HAP-1 (cell line): ENCODE data around the gene NF2.

Source experiments
- DNase-seq, 2 experiments: peaks; one replicate each; pipeline ENCODE4 v3.0.0-alpha.2; 2016 to 2020; ENCODE audit warnings: low spot score in 2 of 2
- H3K27me3 ChIP-seq: fragments of 250-450 bp; sonication (Bioruptor Pico); 2 replicates; pipeline ENCODE4 v1.5.1; 2020; ENCODE audit warnings: low read depth, mild to moderate bottlenecking, moderate library complexity
- H3K36me3 ChIP-seq: fragments of 250-450 bp; sonication (Bioruptor Pico); replicated peaks from 2 replicates; pipeline ENCODE4 v1.5.1; 2020; ENCODE audit warnings: mild to moderate bottlenecking
- H3K4me1 ChIP-seq: fragments of 250-450 bp; sonication (Bioruptor Pico); 2 replicates; pipeline ENCODE4 v1.5.1; 2020; ENCODE audit warnings: mild to moderate bottlenecking
- H3K4me3 ChIP-seq: fragments of 250-450 bp; sonication (Bioruptor Pico); 2 replicates; pipeline ENCODE4 v1.5.1; 2020; ENCODE audit warnings: mild to moderate bottlenecking, moderate library complexity
- H3K9me3 ChIP-seq: fragments of 250-450 bp; sonication (Bioruptor Pico); 2 replicates; pipeline ENCODE4 v1.5.1; 2020; ENCODE audit warnings: mild to moderate bottlenecking, moderate library complexity
- in situ Hi-C: fragments of 300-500 bp; cut with MboI; formaldehyde crosslinking; loops from 3 replicates; pipeline ENCODE4 v1.14.3; 2020; ENCODE audit warnings: low sequenced_read_pairs, inconsistent platforms, mixed read lengths

The NF2 gene

DNA sequence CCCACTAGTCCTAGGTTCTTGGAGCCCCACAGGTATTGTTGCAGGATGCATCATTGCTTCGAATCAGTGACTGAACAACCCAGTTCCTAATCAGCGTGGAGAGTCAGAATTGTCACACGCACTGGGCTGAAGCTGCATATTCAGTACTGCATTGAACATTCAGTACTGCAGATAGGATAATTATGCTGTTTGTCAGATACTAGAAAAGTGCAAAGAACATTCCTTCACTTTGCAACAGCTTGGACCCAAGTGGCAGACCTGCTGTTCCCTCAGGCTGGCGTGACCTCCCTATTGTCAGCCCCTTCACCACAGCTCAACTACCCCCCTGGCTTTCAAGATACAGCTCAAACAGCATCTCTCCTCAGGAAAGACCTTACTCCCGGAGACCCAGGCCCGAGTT is 27.6 kb downstream of the NF2 start:
- in situ Hi-C loops: loop anchor here (10.0 kb wide), 1 partner anchor 454 kb away; the partner anchor contains the start of gene HORMAD2
- peaks cover 11% of the 10 kb centered on the region for H3K4me1 ChIP-seq

GRCh38 chr22:29631725-29632124 is 28.3 kb downstream of the NF2 start:
- in situ Hi-C loops: loop anchor here (10.0 kb wide), 1 partner anchor 453 kb away; the partner anchor contains the start of gene HORMAD2
- no peak for DNase-seq
- Histone ChIP-seq H3K27me3 (no peaks in the 10 kb centered on the region), H3K4me3 (no peak overlapping the region), H3K4me1 (peaks cover 8% of the 10 kb centered on the region), H3K9me3 (no peaks in the 10 kb centered on the region), H3K36me3 (no peaks in the 10 kb centered on the region)

More for the DNA sequence above, 27.6 kb downstream of the NF2 start:
- H3K9me3 ChIP-seq: no peaks in the 10 kb centered on the region
- H3K36me3 ChIP-seq: no peaks in the 10 kb centered on the region
- DNase-seq: no peak
- no peaks in the 10 kb centered on the region for H3K27me3 ChIP-seq
- H3K4me3 ChIP-seq: no peak overlapping the region

GRCh38 chr22:29632672-29633071 is 29.2 kb downstream of the NF2 start:
- H3K36me3 ChIP-seq: no peaks in the 10 kb centered on the region
- peaks cover 8% of the 10 kb centered on the region for H3K4me1 ChIP-seq
- H3K27me3 ChIP-seq: no peaks in the 10 kb centered on the region
- in situ Hi-C loops: loop anchor here (10.0 kb wide), 1 partner anchor 452 kb away; the partner anchor contains the start of gene HORMAD2
- H3K9me3 ChIP-seq: no peaks in the 10 kb centered on the region
- no peak overlapping the region for H3K4me3 ChIP-seq
- DNase-seq: no peak

- Histone ChIP-seq H3K4me3 (no peak overlapping the region), H3K36me3 (peaks cover 3% of the 10 kb centered on the region; the same call in 1 of the 2 replicates), H3K27me3 (no peaks in the 10 kb centered on the region), H3K4me1 (peaks cover 8% of the 10 kb centered on the region), H3K9me3 (no peaks in the 10 kb centered on the region)
- no peak for DNase-seq
- in situ Hi-C loops: loop anchor here (10.0 kb wide), 1 partner anchor 451 kb away; the partner anchor contains the start of gene HORMAD2
Observed at GRCh38 chr22:29633514-29634312, 30.3 kb downstream of the NF2 start.

DNA sequence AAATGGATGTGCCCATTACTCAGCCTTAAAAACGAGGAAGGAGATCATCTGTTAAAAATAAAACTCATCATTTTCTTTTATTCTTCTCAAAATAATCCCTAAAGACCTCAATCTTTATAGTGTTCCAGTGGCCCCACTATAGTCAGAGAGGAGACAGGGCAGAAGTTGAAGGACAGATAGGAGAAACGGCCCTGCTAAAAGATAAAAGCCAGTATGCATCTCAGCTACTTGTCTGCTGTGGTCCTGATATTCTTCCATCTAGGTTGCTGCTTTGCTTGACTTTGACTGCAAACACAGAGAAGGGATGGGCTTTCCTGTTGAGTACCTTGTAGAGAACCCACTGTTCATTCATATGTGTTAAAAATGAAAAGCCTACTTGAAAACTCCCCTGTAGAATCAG is 31.4 kb downstream of the NF2 start:
- H3K27me3 ChIP-seq: no peaks in the 10 kb centered on the region
- no peak for DNase-seq
- in situ Hi-C loops: loop anchor here (10.0 kb wide), 1 partner anchor 450 kb away; the partner anchor contains the start of gene HORMAD2
- H3K9me3 ChIP-seq: no peaks in the 10 kb centered on the region
- H3K4me1 ChIP-seq: peaks cover 2% of the 10 kb centered on the region; the same call in 1 of the 2 replicates
- peaks cover 9% of the 10 kb centered on the region for H3K36me3 ChIP-seq
- H3K4me3 ChIP-seq: no peak overlapping the region

DNA sequence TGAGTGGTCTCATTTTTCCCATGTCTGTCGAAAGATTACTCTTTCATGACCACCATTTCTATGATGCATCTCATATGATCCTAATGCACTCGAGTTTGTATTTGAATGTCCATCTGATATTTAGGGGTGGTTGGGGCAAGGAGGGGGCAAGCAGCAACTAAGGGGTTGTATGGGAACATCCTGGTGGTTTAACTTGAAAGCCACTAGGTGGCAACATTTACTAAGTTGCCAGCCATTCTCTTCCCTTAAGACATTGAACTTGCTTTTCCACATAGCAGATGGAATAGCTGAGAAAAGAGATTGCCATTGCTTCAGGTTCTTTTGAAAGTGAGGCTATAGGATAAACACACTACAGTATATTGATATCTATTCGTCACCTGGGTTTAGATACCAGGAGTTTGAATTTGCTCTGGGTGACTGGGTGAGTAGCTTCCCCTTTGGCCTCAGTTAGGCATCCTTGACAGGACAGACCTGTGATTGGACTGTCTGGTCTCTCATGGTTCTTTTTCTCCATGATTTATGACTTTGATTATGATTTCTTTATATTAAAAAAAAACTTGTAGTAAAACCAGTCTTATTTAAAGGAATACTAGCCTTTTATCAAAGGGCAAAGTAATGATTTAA is 32.4 kb downstream of the NF2 start:
- in situ Hi-C loops: loop anchor here (10.0 kb wide), 1 partner anchor 449 kb away; the partner anchor contains the start of gene HORMAD2

GRCh38 chr22:29636751-29637150 is 33.3 kb downstream of the NF2 start:
- no peaks in the 10 kb centered on the region for H3K27me3 ChIP-seq
- in situ Hi-C loops: loop anchor here (10.0 kb wide), 1 partner anchor 448 kb away; the partner anchor contains the start of gene HORMAD2
- peaks cover 14% of the 10 kb centered on the region for H3K36me3 ChIP-seq
- no peak for DNase-seq
- no peaks in the 10 kb centered on the region for H3K9me3 ChIP-seq
- peaks cover 2% of the 10 kb centered on the region; the same call in 1 of the 2 replicates for H3K4me1 ChIP-seq
- no peak overlapping the region for H3K4me3 ChIP-seq

More for the DNA sequence above, 32.4 kb downstream of the NF2 start:
- Histone ChIP-seq H3K4me1 (peaks cover 2% of the 10 kb centered on the region; the same call in 1 of the 2 replicates), H3K9me3 (no peaks in the 10 kb centered on the region), H3K36me3 (peaks cover 9% of the 10 kb centered on the region), H3K4me3 (no peak overlapping the region), H3K27me3 (no peaks in the 10 kb centered on the region)
- peak in 1 of 2 experiments; percentile 73 for DNase-seq

DNA sequence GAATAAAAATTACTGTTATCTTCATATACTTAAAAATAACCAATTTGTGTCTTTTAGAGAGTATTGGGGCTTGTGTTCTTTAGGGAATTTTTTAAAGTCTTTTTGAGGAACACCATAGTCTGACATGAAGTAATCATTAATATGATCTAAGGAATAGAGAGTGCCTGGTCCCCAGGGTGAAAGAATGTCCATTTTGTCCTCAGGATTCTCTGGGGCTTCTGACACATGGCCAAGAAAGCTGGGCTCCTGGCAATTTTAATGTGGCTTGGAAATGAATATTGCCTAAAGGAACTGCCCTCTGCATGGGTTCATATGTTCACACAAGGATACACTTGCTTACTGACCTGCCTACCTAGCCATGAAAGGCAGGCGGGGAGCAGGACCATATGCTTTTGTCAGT is 33.7 kb downstream of the NF2 start:
- in situ Hi-C loops: loop anchor here (10.0 kb wide), 1 partner anchor 448 kb away; the partner anchor contains the start of gene HORMAD2
- no peaks in the 10 kb centered on the region for H3K9me3 ChIP-seq
- H3K4me1 ChIP-seq: peaks cover 2% of the 10 kb centered on the region; the same call in 1 of the 2 replicates
- peaks cover 14% of the 10 kb centered on the region for H3K36me3 ChIP-seq
- H3K4me3 ChIP-seq: no peak overlapping the region
- no peak for DNase-seq
- H3K27me3 ChIP-seq: no peaks in the 10 kb centered on the region

GRCh38 chr22:29638678-29639077 is 35.2 kb downstream of the NF2 start:
- Histone ChIP-seq H3K9me3 (no peaks in the 10 kb centered on the region), H3K4me3 (no peak overlapping the region), H3K27me3 (no peaks in the 10 kb centered on the region), H3K4me1 (no peaks in the 10 kb centered on the region; the same call in 1 of the 2 replicates), H3K36me3 (peaks cover 20% of the 10 kb centered on the region)
- in situ Hi-C loops: loop anchor here (10.0 kb wide), 1 partner anchor 446 kb away; the partner anchor contains the start of gene HORMAD2
- DNase-seq: no peak

DNA sequence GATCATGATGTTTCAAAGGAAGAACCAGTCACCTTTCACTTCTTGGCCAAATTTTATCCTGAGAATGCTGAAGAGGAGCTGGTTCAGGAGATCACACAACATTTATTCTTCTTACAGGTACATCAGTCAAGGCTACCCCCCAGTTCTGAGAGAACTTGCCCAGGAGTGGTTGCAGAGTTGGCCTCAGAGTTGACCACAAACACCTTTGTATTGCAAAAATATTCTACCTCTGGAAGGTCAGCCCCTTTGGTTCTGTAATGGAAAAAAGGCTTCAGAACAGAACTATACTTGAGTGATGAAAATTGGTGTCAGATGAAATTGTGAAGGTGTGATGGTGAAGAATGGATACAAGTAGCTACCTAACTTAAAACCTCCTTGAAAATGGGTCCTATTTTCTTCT is 35.7 kb downstream of the NF2 start:
- peaks cover 20% of the 10 kb centered on the region for H3K36me3 ChIP-seq
- H3K4me3 ChIP-seq: no peak overlapping the region
- in situ Hi-C loops: loop anchor here (10.0 kb wide), 1 partner anchor 446 kb away; the partner anchor contains the start of gene HORMAD2
- no peaks in the 10 kb centered on the region for H3K4me1 ChIP-seq
- no peak for DNase-seq
- no peaks in the 10 kb centered on the region for H3K9me3 ChIP-seq
- H3K27me3 ChIP-seq: no peaks in the 10 kb centered on the region

DNA sequence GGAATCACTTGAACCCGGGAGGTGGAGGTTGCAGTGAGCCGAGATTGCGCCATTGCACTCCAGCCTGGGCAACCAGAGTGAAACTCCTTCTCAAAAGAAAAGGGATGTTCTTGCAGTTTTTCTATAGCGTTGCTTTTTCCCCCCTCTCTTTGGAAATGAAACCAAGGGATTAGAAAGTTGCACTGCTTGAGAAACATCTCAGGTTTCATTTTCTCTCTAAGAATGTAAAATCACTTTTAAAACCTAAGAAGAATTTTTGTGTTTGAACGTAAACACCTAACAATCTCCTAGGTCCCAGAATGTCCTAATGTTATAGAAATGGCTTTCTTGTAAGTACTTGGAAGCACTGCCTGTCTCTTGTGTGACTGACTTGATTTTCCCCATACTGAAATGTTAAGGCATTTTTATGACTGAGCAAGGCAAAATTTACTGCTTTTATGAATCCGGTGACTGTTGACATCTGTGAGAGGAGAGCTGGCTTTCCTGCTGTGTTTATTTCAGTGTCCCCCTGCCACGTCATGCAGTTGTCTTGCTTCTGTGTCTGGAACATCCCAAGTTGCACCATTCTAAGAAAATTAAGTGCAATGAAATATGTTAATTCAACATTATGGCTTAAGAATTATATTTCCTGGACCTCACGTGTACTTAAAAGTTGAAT is 37.7 kb downstream of the NF2 start:
- no peaks in the 10 kb centered on the region for H3K27me3 ChIP-seq
- peaks cover 30% of the 10 kb centered on the region for H3K36me3 ChIP-seq
- no peaks in the 10 kb centered on the region for H3K9me3 ChIP-seq
- DNase-seq: no peak
- H3K4me3 ChIP-seq: no peak overlapping the region
- in situ Hi-C loops: no loop called here
- H3K4me1 ChIP-seq: no peaks in the 10 kb centered on the region

- H3K9me3 ChIP-seq: no peaks in the 10 kb centered on the region
- peaks cover 30% of the 10 kb centered on the region for H3K36me3 ChIP-seq
- H3K4me1 ChIP-seq: no peaks in the 10 kb centered on the region
- H3K27me3 ChIP-seq: no peaks in the 10 kb centered on the region
- no peak overlapping the region for H3K4me3 ChIP-seq
- in situ Hi-C loops: no loop called here
- no peak for DNase-seq
Observed at GRCh38 chr22:29641700-29642330, 38.4 kb downstream of the NF2 start.

DNA sequence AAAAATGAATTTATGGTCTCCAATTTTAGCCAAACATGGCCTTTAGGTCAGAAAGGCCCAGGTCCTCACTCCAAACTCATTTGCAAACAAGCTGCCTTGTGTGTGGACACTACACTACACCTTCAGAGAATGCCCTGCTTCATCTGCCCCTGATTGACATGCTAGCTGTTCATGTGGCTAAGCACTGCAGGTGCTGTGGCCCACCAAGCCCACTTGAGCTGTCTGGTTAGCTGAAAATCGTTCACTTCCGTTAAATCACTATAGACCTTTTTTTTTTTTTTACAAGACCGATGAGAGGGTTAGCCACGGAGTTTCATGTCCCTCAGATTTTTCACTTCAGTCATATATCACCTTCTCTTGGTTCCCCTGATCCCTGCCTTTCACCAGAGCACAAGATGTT is 39.3 kb downstream of the NF2 start:
- Histone ChIP-seq H3K36me3 (peaks cover 30% of the 10 kb centered on the region), H3K27me3 (no peaks in the 10 kb centered on the region), H3K9me3 (no peaks in the 10 kb centered on the region), H3K4me3 (no peak overlapping the region), H3K4me1 (no peaks in the 10 kb centered on the region)
- in situ Hi-C loops: no loop called here
- DNase-seq: no peak
